Natural killer cell (primary cell): ENCODE measurements around the gene BCL2L2. TPM values are rescaled to one million over a fixed set of nuclear protein-coding genes. Genes with fewer than 3 reads are reported as not detected.
"Not testable (repeated sequence)": the region's sequence is repeated elsewhere in the genome, so short reads cannot be mapped to it uniquely, and the experiment has no call there.

Experiments used
- ATAC-seq, 3 donors: fragments of 150-1000 bp in 2 of 3; fragments of 200-7000 bp in 1 of 3; cut with Tn5 transposase; 1 replicate in 1 of 3; 2 replicates in 2 of 3; pipeline ENCODE4 v1.10.0; 2021; ENCODE audit warnings: mild to moderate bottlenecking in 2 of 3, moderate library complexity in 2 of 3
- DNase-seq, 2 donors: peaks; one replicate each; pipeline versions ENCODE4 v3.0.0 to v3.0.0-alpha.2; 2013 to 2021; ENCODE audit warnings: mixed read lengths in 1 of 2
- H3K27ac ChIP-seq: one replicate; pipeline ENCODE4 v1.5.1; 2013; ENCODE audit warnings: mild to moderate bottlenecking, low read length
- H3K27me3 ChIP-seq: one replicate; pipeline ENCODE4 v1.6.1; 2013; ENCODE audit warnings: low read length; ENCODE audit not compliant: control insufficient read depth, insufficient read depth
- H3K36me3 ChIP-seq: one replicate; pipeline ENCODE4 v1.6.1; 2013; ENCODE audit warnings: low read length; ENCODE audit not compliant: control insufficient read depth, insufficient read depth
- H3K4me1 ChIP-seq: one replicate; pipeline ENCODE4 v1.6.1; 2013; ENCODE audit warnings: low read length; ENCODE audit not compliant: control insufficient read depth, insufficient read depth
- H3K4me3 ChIP-seq: one replicate; pipeline ENCODE4 v1.5.1; 2013; ENCODE audit warnings: low read length
- H3K9me3 ChIP-seq: one replicate; pipeline ENCODE4 v1.6.1; 2013; ENCODE audit warnings: low read length; ENCODE audit not compliant: control insufficient read depth, insufficient read depth
- H3K27ac Mint-ChIP-seq, 2 donors: one replicate each; pipeline ENCODE4 v1.8.0; 2022; ENCODE audit warnings: mild to moderate bottlenecking in 2 of 2, mixed read lengths in 2 of 2, moderate library complexity in 1 of 2
- H3K27me3 Mint-ChIP-seq, 2 donors: one replicate each; pipeline ENCODE4 v1.8.0; 2022; ENCODE audit warnings: low read depth in 2 of 2, mixed read lengths in 2 of 2
- H3K36me3 Mint-ChIP-seq: one replicate; pipeline ENCODE4 v1.8.0; 2022; ENCODE audit warnings: mixed read lengths
- H3K4me1 Mint-ChIP-seq, 2 donors: one replicate each; pipeline ENCODE4 v1.8.0; 2022; ENCODE audit warnings: mixed read lengths in 2 of 2
- H3K4me3 Mint-ChIP-seq: one replicate; pipeline ENCODE4 v1.8.0; 2022; ENCODE audit warnings: mild to moderate bottlenecking, moderate library complexity, mixed read lengths
- H3K9me3 Mint-ChIP-seq, 2 donors: one replicate each; pipeline ENCODE4 v1.8.0; 2022; ENCODE audit warnings: mixed read lengths in 2 of 2
- WGBS: methylation state at CpG from one replicate; pipeline ENCODE4 v1.1.7; 2013; ENCODE audit warnings: missing lambda C conversion rate; ENCODE audit not compliant: insufficient coverage; 5-methylcytosine and 5-hydroxymethylcytosine counted together
- intact Hi-C: fragments of 100-400 bp; cut with micrococcal nuclease; formaldehyde crosslinking; loops from one replicate; pipeline ENCODE4 v1.14.2; 2022
- total RNA-seq, 4 donors: library from RNA; stranded (reverse); fragments of 120-200 nt in 1 of 4; gene quantifications; one replicate each; pipeline versions ENCODE4 v1.2.3 to v1.2.4, GENCODE V29; 2013 to 2022
- TF ChIP-seq, protein P1 (sequence below): fragments of 200-600 bp; IDR thresholded peaks from one replicate; pipeline ENCODE4 v1.8.0; 2022; ENCODE audit warnings: antibody characterized with exemption

The BCL2L2 gene
- total RNA-seq, 3 donors from 2014 or later (not counting 1 experiment from before 2014, with no cell fraction given) = 13.8 to 25.3 (median 14.4) TPM

GRCh38 chr14:23269193-23269592 is 37.4 kb upstream of the BCL2L2 start:
- ATAC-seq (no peak), DNase-seq (no peak)
- Mint-ChIP-seq H3K4me3 (no peak overlapping the region), H3K27ac (no peak overlapping the region), H3K27me3 (peaks cover 0 to 7% of the 10 kb centered on the region in 2 donors), H3K36me3 (no peaks in the 10 kb centered on the region), H3K9me3 (no peaks in the 10 kb centered on the region), H3K4me1 (no peaks in the 10 kb centered on the region)
- TF ChIP-seq, protein P1, sequence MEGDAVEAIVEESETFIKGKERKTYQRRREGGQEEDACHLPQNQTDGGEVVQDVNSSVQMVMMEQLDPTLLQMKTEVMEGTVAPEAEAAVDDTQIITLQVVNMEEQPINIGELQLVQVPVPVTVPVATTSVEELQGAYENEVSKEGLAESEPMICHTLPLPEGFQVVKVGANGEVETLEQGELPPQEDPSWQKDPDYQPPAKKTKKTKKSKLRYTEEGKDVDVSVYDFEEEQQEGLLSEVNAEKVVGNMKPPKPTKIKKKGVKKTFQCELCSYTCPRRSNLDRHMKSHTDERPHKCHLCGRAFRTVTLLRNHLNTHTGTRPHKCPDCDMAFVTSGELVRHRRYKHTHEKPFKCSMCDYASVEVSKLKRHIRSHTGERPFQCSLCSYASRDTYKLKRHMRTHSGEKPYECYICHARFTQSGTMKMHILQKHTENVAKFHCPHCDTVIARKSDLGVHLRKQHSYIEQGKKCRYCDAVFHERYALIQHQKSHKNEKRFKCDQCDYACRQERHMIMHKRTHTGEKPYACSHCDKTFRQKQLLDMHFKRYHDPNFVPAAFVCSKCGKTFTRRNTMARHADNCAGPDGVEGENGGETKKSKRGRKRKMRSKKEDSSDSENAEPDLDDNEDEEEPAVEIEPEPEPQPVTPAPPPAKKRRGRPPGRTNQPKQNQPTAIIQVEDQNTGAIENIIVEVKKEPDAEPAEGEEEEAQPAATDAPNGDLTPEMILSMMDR = no peak
- 96% methylated on average over 7 of the region's 7 CpGs for WGBS
- Histone ChIP-seq H3K4me1 (no peaks in the 10 kb centered on the region), H3K27me3 (no peaks in the 10 kb centered on the region), H3K9me3 (no peaks in the 10 kb centered on the region), H3K4me3 (no peak overlapping the region), H3K27ac (no peak overlapping the region), H3K36me3 (no peaks in the 10 kb centered on the region)
- intact Hi-C loops = loop anchor here (10.0 kb wide), 1 partner anchor 56 kb away; the partner anchor contains the start of gene PABPN1

GRCh38 chr14:23275412-23275811 is 31.2 kb upstream of the BCL2L2 start:
- Mint-ChIP-seq H3K27ac (no peak overlapping the region), H3K9me3 (no peaks in the 10 kb centered on the region), H3K36me3 (no peaks in the 10 kb centered on the region), H3K4me3 (no peak overlapping the region), H3K4me1 (no peaks in the 10 kb centered on the region), H3K27me3 (no peaks in the 10 kb centered on the region)
- H3K27ac ChIP-seq = no peak overlapping the region
- H3K9me3 ChIP-seq = no peaks in the 10 kb centered on the region
- H3K36me3 ChIP-seq = no peaks in the 10 kb centered on the region
- 88% methylated on average over 2 of the region's 2 CpGs for WGBS
- TF ChIP-seq, protein P1 = no peak
- H3K4me1 ChIP-seq = no peaks in the 10 kb centered on the region
- no peaks in the 10 kb centered on the region for H3K27me3 ChIP-seq
- ATAC-seq (no peak), DNase-seq (no peak)
- intact Hi-C loops = no loop called here
- no peak overlapping the region for H3K4me3 ChIP-seq

DNA sequence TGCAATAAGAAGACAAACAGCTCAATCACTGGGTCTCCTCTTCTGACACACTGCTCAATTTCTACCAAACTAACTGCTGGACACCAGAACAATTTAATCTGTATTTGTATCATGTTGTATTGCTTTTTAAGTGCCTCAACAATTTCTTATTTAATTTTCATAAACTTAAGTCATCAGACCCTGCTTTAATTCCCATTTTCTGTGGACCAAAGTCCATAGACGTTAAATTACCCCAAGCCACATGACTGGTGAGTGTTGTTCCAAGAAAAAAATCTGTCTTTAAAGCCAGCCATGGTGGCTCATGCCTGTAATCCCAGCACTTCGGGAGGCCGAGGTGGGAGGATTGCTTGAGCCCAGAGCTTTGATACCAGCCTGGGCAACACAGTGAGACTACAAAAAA is 29.4 kb upstream of the BCL2L2 start:
- Mint-ChIP-seq H3K9me3 (no peaks in the 10 kb centered on the region), H3K36me3 (no peaks in the 10 kb centered on the region), H3K4me3 (no peak overlapping the region), H3K27me3 (no peaks in the 10 kb centered on the region), H3K4me1 (no peaks in the 10 kb centered on the region), H3K27ac (no peak overlapping the region)
- ATAC-seq = no peak
- H3K4me1 ChIP-seq = no peaks in the 10 kb centered on the region
- no peaks in the 10 kb centered on the region for H3K27me3 ChIP-seq
- no peak overlapping the region for H3K27ac ChIP-seq
- H3K36me3 ChIP-seq = no peaks in the 10 kb centered on the region
- DNase-seq = no peak
- H3K9me3 ChIP-seq = no peaks in the 10 kb centered on the region
- WGBS = 96% methylated on average over 3 of the region's 3 CpGs
- intact Hi-C loops = no loop called here
- TF ChIP-seq, protein P1 = no peak
- H3K4me3 ChIP-seq = no peak overlapping the region

DNA sequence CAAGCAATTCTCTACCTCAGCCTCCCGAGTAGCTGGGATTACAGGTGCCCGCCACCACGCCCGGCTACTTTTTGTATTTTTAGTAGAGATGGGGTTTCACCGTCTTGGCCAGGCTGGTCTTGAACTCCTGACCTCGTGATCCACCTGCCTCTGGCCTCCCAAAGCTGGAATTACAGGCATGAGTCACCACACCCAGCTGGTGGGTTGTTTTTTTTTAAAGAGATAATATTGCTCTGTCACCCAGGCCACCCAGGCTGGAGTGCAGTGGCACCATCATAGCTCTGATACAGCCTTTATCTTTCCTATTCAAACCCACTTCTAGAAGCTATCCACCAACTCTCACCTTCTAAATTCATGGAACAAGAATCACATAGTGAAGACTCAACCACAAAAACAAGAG is 28.7 kb upstream of the BCL2L2 start:
- H3K4me3 ChIP-seq, H3K4me1 ChIP-seq, intact Hi-C loops, H3K27ac ChIP-seq, H3K4me1 Mint-ChIP-seq, H3K4me3 Mint-ChIP-seq, H3K9me3 ChIP-seq, H3K27ac Mint-ChIP-seq, H3K27me3 Mint-ChIP-seq, H3K9me3 Mint-ChIP-seq, H3K27me3 ChIP-seq, H3K36me3 ChIP-seq, ATAC-seq, H3K36me3 Mint-ChIP-seq, DNase-seq: not testable (repeated sequence)
- WGBS = 95% methylated on average over 6 of the region's 6 CpGs
